Liver (tissue), 9 donors: ENCODE results near the gene PLEKHA6. TPM values are rescaled to one million over a fixed set of nuclear protein-coding genes. Genes with fewer than 3 reads are reported as not detected.

Source experiments
- DNase-seq: peaks from one replicate; pipeline ENCODE4 v3.0.0-alpha.2; 2017; ENCODE audit warnings: low spot score
- H3K27ac ChIP-seq, 2 donors: one replicate each; pipeline ENCODE4 v1.7.0; 2013; ENCODE audit warnings: inconsistent platforms in 2 of 2, low read length in 2 of 2, control low read depth in 1 of 2, low read depth in 1 of 2, mild to moderate bottlenecking in 1 of 2
- H3K27me3 ChIP-seq, 4 donors: one replicate each; pipeline versions ENCODE4 v1.6.1 to v1.7.0; 2013; ENCODE audit warnings: low read length in 3 of 4, inconsistent platforms in 1 of 4, mild to moderate bottlenecking in 1 of 4, moderate library complexity in 1 of 4; ENCODE audit not compliant: control insufficient read depth in 4 of 4, insufficient read depth in 4 of 4
- H3K36me3 ChIP-seq, 4 donors: one replicate each; pipeline versions ENCODE4 v1.6.1 to v1.7.0; 2013; ENCODE audit warnings: low read length in 3 of 4, mild to moderate bottlenecking in 3 of 4, low read depth in 1 of 4, moderate library complexity in 1 of 4; ENCODE audit not compliant: control insufficient read depth in 4 of 4, insufficient read depth in 3 of 4
- H3K4me1 ChIP-seq, 4 donors: one replicate each; pipeline versions ENCODE4 v1.6.1 to v1.7.0; 2013; ENCODE audit warnings: low read length in 3 of 4, mild to moderate bottlenecking in 3 of 4, moderate library complexity in 1 of 4; ENCODE audit not compliant: control insufficient read depth in 4 of 4, insufficient read depth in 4 of 4
- H3K4me3 ChIP-seq, 3 donors: one replicate each; pipeline versions ENCODE4 v1.6.1 to v1.7.0; 2013; ENCODE audit warnings: low read length in 3 of 3, control low read depth in 1 of 3, low read depth in 1 of 3, mild to moderate bottlenecking in 1 of 3
- H3K9ac ChIP-seq, 2 donors: one replicate each; pipeline ENCODE4 v1.7.0; 2013; ENCODE audit warnings: low read length in 2 of 2, mild to moderate bottlenecking in 2 of 2, moderate library complexity in 2 of 2, control low read depth in 1 of 2, low read depth in 1 of 2
- H3K9me3 ChIP-seq, 4 donors: one replicate each; pipeline versions ENCODE4 v1.6.1 to v1.7.0; 2013; ENCODE audit warnings: low read length in 3 of 4; ENCODE audit not compliant: control insufficient read depth in 4 of 4
- ATF3 ChIP-seq: IDR thresholded peaks from 2 replicates; pipeline ENCODE4 v1.6.1; 2016; ENCODE audit warnings: antibody characterized with exemption
- EGR1 ChIP-seq, 2 donors: IDR thresholded peaks; 2 replicates each; pipeline ENCODE4 v1.6.1; 2016 to 2018; ENCODE audit warnings: antibody characterized with exemption in 2 of 2, low read depth in 2 of 2
- FOXA1 ChIP-seq: IDR thresholded peaks from 2 replicates; pipeline ENCODE4 v1.6.1; 2016; ENCODE audit warnings: antibody characterized with exemption
- FOXA2 ChIP-seq: IDR thresholded peaks from 2 replicates; pipeline ENCODE4 v1.6.1; 2016; ENCODE audit warnings: antibody characterized with exemption
- GABPA ChIP-seq, 2 donors: IDR thresholded peaks in 1 of 2; conservative IDR thresholded peaks in 1 of 2; 2 replicates each; pipeline ENCODE4 v1.6.1; 2016; ENCODE audit warnings: antibody characterized with exemption in 2 of 2, mild to moderate bottlenecking in 1 of 2, moderate library complexity in 1 of 2
- HNF4G ChIP-seq: IDR thresholded peaks from 2 replicates; pipeline ENCODE4 v1.6.1; 2016; ENCODE audit warnings: antibody characterized with exemption
- JUND ChIP-seq, 2 donors: IDR thresholded peaks; 2 replicates each; pipeline ENCODE4 v1.6.1; 2016; ENCODE audit warnings: antibody characterized with exemption in 2 of 2
- MAX ChIP-seq: IDR thresholded peaks from 2 replicates; pipeline ENCODE4 v1.6.1; 2016; ENCODE audit warnings: antibody characterized with exemption
- NR2F2 ChIP-seq: IDR thresholded peaks from 2 replicates; pipeline ENCODE4 v1.6.1; 2016; ENCODE audit warnings: antibody characterized with exemption
- RAD21 ChIP-seq, 2 donors: IDR thresholded peaks; 2 replicates each; pipeline ENCODE4 v1.6.1; 2016; ENCODE audit warnings: antibody characterized with exemption in 2 of 2, mild to moderate bottlenecking in 2 of 2
- RXRA ChIP-seq, 2 donors: IDR thresholded peaks; 2 replicates each; pipeline ENCODE4 v1.6.1; 2017 to 2018; ENCODE audit warnings: antibody characterized with exemption in 2 of 2, mild to moderate bottlenecking in 1 of 2
- SP1 ChIP-seq: IDR thresholded peaks from 2 replicates; pipeline ENCODE4 v1.6.1; 2018; ENCODE audit warnings: antibody characterized with exemption, mild to moderate bottlenecking
- TAF1 ChIP-seq: conservative IDR thresholded peaks from 2 replicates; pipeline ENCODE4 v1.6.1; 2016; ENCODE audit warnings: antibody characterized with exemption, mild to moderate bottlenecking
- YY1 ChIP-seq: IDR thresholded peaks from 2 replicates; pipeline ENCODE4 v1.6.1; 2016; ENCODE audit warnings: antibody characterized with exemption, mild to moderate bottlenecking
- WGBS: extraction: QIAGEN DNeasy Blood & Tissue Kit; methylation state at CpG from one replicate; pipeline ENCODE4 v1.1.7; 2013; 5-methylcytosine and 5-hydroxymethylcytosine counted together
- polyA plus RNA-seq, 2 donors: library from polyadenylated mRNA; stranded (reverse) in 1 of 2; unstranded in 1 of 2; fragments of 200-250 nt in 1 of 2; fragments of >200 nt in 1 of 2; fragmentation: Nextera tagmentation in 1 of 2; extraction: Ambion mirVana in 1 of 2; gene quantifications; one replicate each; pipeline versions ENCODE4 v1.2.1 to v1.2.3, GENCODE V29; 2013 to 2015
- total RNA-seq, 2 donors: library from RNA; depleted of rRNA; stranded (reverse); fragments of >200 nt; gene quantifications; one replicate each; pipeline ENCODE4 v1.2.3, GENCODE V29; 2014
- TF ChIP-seq, protein P1 (sequence below): fragments of 150-350 bp; IDR thresholded peaks from 2 replicates; pipeline ENCODE4 v1.5.1; 2017; ENCODE audit warnings: improper control_type of control experiment, low read depth, low read length; ENCODE audit not compliant: missing input control
- TF ChIP-seq, protein P2 (sequence below): IDR thresholded peaks from 2 replicates; pipeline ENCODE4 v1.6.1; 2016; ENCODE audit warnings: antibody characterized with exemption
- donor health status: healthy.
- donor health status: healthy.
- donor health status: healthy.
- donor health status: healthy.
- donor health status: healthy.

Gene PLEKHA6
- total and polyA plus RNA-seq, 4 donors: 5.3 to 12.8 (median 7.6) TPM

DNA sequence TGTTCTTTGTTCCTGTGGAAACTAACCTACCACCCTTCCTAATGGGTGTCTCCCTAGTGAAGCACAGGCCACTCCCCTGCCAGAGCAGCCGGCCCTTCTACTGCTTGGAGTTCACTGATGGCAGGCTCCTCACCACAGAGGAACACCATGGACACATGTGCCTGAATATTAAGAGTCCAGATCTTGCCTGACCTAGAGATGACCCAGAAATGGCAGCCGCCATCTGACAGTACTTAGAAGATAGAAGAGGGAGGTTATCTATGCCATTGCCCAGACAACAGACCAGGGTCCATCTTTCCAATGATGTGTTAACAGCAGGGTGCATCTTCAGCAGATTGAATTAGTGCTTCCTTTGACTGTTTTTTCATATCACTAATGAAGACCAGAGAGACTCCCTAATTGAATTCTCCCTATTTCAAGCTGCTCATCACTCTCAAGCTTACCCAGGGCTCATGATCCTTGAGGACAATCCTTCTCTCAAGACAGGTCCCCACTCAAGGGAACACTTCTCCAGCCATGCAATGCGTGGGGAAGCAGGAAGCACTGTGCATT is 59.8 kb downstream of the PLEKHA6 start:
- no peak for DNase-seq
- H3K9ac ChIP-seq: no peak overlapping the region
- no peaks in the 10 kb centered on the region for H3K27me3 ChIP-seq
- TF ChIP-seq, protein P1, sequence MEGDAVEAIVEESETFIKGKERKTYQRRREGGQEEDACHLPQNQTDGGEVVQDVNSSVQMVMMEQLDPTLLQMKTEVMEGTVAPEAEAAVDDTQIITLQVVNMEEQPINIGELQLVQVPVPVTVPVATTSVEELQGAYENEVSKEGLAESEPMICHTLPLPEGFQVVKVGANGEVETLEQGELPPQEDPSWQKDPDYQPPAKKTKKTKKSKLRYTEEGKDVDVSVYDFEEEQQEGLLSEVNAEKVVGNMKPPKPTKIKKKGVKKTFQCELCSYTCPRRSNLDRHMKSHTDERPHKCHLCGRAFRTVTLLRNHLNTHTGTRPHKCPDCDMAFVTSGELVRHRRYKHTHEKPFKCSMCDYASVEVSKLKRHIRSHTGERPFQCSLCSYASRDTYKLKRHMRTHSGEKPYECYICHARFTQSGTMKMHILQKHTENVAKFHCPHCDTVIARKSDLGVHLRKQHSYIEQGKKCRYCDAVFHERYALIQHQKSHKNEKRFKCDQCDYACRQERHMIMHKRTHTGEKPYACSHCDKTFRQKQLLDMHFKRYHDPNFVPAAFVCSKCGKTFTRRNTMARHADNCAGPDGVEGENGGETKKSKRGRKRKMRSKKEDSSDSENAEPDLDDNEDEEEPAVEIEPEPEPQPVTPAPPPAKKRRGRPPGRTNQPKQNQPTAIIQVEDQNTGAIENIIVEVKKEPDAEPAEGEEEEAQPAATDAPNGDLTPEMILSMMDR: no peak
- no peak for TF ChIP-seq HNF4G
- no peak for TF ChIP-seq YY1
- no peak for TF ChIP-seq ATF3
- no peak for TF ChIP-seq JUND (IDR thresholded peaks at IDR 0.05)
- no peak for TF ChIP-seq TAF1
- TF ChIP-seq EGR1 (IDR thresholded peaks at IDR 0.05; ENCODE audit: low read depth in 2 of 2): no peak
- TF ChIP-seq RXRA (IDR thresholded peaks at IDR 0.05): no peak
- TF ChIP-seq GABPA (IDR thresholded peaks at IDR 0.05 in 1 of 2, conservative IDR thresholded peaks at IDR 0.05 in 1 of 2): no peak
- TF ChIP-seq FOXA1: no peak
- no peak for TF ChIP-seq MAX
- TF ChIP-seq RAD21 (IDR thresholded peaks at IDR 0.05): no peak
- no peak for TF ChIP-seq SP1
- no peak for TF ChIP-seq FOXA2
- no peak for TF ChIP-seq NR2F2
- H3K4me1 ChIP-seq: peaks cover 8 to 19% (median 18%) of the 10 kb centered on the region in 4 donors
- WGBS: 92% methylated on average over 3 of the region's 3 CpGs
- H3K36me3 ChIP-seq: no peaks in the 10 kb centered on the region
- H3K27ac ChIP-seq: no peak overlapping the region
- no peaks in the 10 kb centered on the region for H3K9me3 ChIP-seq
- no peak overlapping the region for H3K4me3 ChIP-seq

- Histone ChIP-seq H3K36me3 (no peaks in the 10 kb centered on the region), H3K9me3 (no peaks in the 10 kb centered on the region), H3K4me3 (no peak overlapping the region), H3K9ac (no peak overlapping the region), H3K27me3 (no peaks in the 10 kb centered on the region), H3K4me1 (peaks cover 11 to 26% (median 22%) of the 10 kb centered on the region in 4 donors), H3K27ac (no peak overlapping the region)
- no peak for TF ChIP-seq RAD21 (IDR thresholded peaks at IDR 0.05)
- TF ChIP-seq NR2F2: peak; percentile 20
- no peak for DNase-seq
- 73% methylated on average over 7 of the region's 7 CpGs for WGBS
Measured at GRCh38 chr1:204296431-204296988, 63.2 kb downstream of the PLEKHA6 start.

GRCh38 chr1:204295671-204296070 is 64.1 kb downstream of the PLEKHA6 start:
- Histone ChIP-seq H3K27ac (peak overlapping the region; percentile 48 to 69), H3K27me3 (no peaks in the 10 kb centered on the region), H3K9ac (no peak overlapping the region), H3K4me3 (no peak overlapping the region), H3K36me3 (no peaks in the 10 kb centered on the region), H3K9me3 (no peaks in the 10 kb centered on the region), H3K4me1 (peaks cover 11 to 26% (median 22%) of the 10 kb centered on the region in 4 donors)
- DNase-seq: no peak
- 30% methylated on average over 10 of the region's 10 CpGs for WGBS
- TF ChIP-seq NR2F2: peak; percentile 68
- TF ChIP-seq RAD21 (IDR thresholded peaks at IDR 0.05): peak in 1 of 2 donors; percentile 51
- TF ChIP-seq JUND (IDR thresholded peaks at IDR 0.05): peak in 1 of 2 donors; percentile 17
- TF ChIP-seq, protein P2, sequence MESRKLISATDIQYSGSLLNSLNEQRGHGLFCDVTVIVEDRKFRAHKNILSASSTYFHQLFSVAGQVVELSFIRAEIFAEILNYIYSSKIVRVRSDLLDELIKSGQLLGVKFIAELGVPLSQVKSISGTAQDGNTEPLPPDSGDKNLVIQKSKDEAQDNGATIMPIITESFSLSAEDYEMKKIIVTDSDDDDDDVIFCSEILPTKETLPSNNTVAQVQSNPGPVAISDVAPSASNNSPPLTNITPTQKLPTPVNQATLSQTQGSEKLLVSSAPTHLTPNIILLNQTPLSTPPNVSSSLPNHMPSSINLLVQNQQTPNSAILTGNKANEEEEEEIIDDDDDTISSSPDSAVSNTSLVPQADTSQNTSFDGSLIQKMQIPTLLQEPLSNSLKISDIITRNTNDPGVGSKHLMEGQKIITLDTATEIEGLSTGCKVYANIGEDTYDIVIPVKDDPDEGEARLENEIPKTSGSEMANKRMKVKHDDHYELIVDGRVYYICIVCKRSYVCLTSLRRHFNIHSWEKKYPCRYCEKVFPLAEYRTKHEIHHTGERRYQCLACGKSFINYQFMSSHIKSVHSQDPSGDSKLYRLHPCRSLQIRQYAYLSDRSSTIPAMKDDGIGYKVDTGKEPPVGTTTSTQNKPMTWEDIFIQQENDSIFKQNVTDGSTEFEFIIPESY: no peak
- TF ChIP-seq MAX: peak; percentile 14
- no peak for TF ChIP-seq FOXA2
- TF ChIP-seq RXRA (IDR thresholded peaks at IDR 0.05): peak; percentile 87 to 89
- no peak for TF ChIP-seq EGR1 (IDR thresholded peaks at IDR 0.05; ENCODE audit: low read depth in 2 of 2)
- TF ChIP-seq, protein P1: no peak
- TF ChIP-seq YY1: no peak
- TF ChIP-seq HNF4G: no peak
- no peak for TF ChIP-seq FOXA1
